WERI-Rb-1 (cell line): ENCODE data around the gene ACOT7.

Experiments used
- DNase-seq: peaks from one replicate; pipeline ENCODE4 v3.0.0-alpha.2; 2020
- H3K27ac ChIP-seq: fragments of 250-450 bp; sonication (Bioruptor Pico); 2 replicates; pipeline ENCODE4 v1.5.1; 2020; ENCODE audit warnings: mild to moderate bottlenecking, moderate library complexity
- H3K27me3 ChIP-seq: fragments of 250-450 bp; sonication (Bioruptor Pico); 2 replicates; pipeline ENCODE4 v1.5.1; 2021; ENCODE audit warnings: mild to moderate bottlenecking, low read depth, moderate library complexity; ENCODE audit not compliant: insufficient read depth, severe bottlenecking
- H3K36me3 ChIP-seq: fragments of 250-450 bp; sonication (Bioruptor Pico); 2 replicates; pipeline ENCODE4 v1.5.1; 2020; ENCODE audit warnings: mild to moderate bottlenecking, moderate library complexity
- H3K4me3 ChIP-seq: 2 replicates; pipeline ENCODE4 v1.5.1; 2011; ENCODE audit warnings: low read depth, mild to moderate bottlenecking, control low read depth, low read length
- H3K9me3 ChIP-seq: fragments of 250-450 bp; sonication (Bioruptor Pico); 2 replicates; pipeline ENCODE4 v1.5.1; 2021; ENCODE audit warnings: mild to moderate bottlenecking, moderate library complexity; ENCODE audit not compliant: severe bottlenecking
- CTCF ChIP-seq: IDR thresholded peaks from 2 replicates; pipeline ENCODE4 v1.5.1; 2011; ENCODE audit warnings: low read depth, mild to moderate bottlenecking, control low read depth, inconsistent platforms, low read length

Gene ACOT7

GRCh38 chr1:6279613-6280383, 113.8 kb downstream of the ACOT7 start:
- Histone ChIP-seq H3K36me3 (peaks cover 13% of the 10 kb centered on the region), H3K27me3 (no peaks in the 10 kb centered on the region), H3K4me3 (no peak overlapping the region), H3K9me3 (no peaks in the 10 kb centered on the region), H3K27ac (no peak overlapping the region)
- no peak for TF ChIP-seq CTCF
- DNase-seq: no peak

- Histone ChIP-seq H3K9me3 (no peaks in the 10 kb centered on the region), H3K27ac (no peak overlapping the region), H3K27me3 (no peaks in the 10 kb centered on the region), H3K36me3 (peaks cover 13% of the 10 kb centered on the region), H3K4me3 (no peak overlapping the region)
- DNase-seq: no peak
- no peak for TF ChIP-seq CTCF
Measured at GRCh38 chr1:6279066-6279465, 114.5 kb downstream of the ACOT7 start.

- no peaks in the 10 kb centered on the region for H3K9me3 ChIP-seq
- no peak overlapping the region for H3K4me3 ChIP-seq
- TF ChIP-seq CTCF: no peak
- H3K27ac ChIP-seq: no peak overlapping the region
- no peaks in the 10 kb centered on the region for H3K27me3 ChIP-seq
- H3K36me3 ChIP-seq: peaks cover 16% of the 10 kb centered on the region
- no peak for DNase-seq
Measured at GRCh38 chr1:6278263-6278662, 115.3 kb downstream of the ACOT7 start.

- DNase-seq: no peak
- Histone ChIP-seq H3K4me3 (no peak overlapping the region), H3K9me3 (no peaks in the 10 kb centered on the region), H3K27me3 (no peaks in the 10 kb centered on the region), H3K36me3 (peaks cover 20% of the 10 kb centered on the region), H3K27ac (no peak overlapping the region)
- TF ChIP-seq CTCF: no peak
Measured at GRCh38 chr1:6276811-6277555, 116.6 kb downstream of the ACOT7 start.

- no peak for DNase-seq
- H3K4me3 ChIP-seq: no peak overlapping the region
- no peak for TF ChIP-seq CTCF
Measured at GRCh38 chr1:6275826-6276782, 117.5 kb downstream of the ACOT7 start.

More at GRCh38 chr1:6275826-6276782, 117.5 kb downstream of the ACOT7 start:
- Histone ChIP-seq H3K36me3 (peaks cover 22% of the 10 kb centered on the region), H3K27ac (no peak overlapping the region), H3K27me3 (no peaks in the 10 kb centered on the region), H3K9me3 (no peaks in the 10 kb centered on the region)
